Right atrium auricular region (tissue), 2 donors: ENCODE measurements around the gene TNS4. TPM values are rescaled to one million over a fixed set of nuclear protein-coding genes. Genes with fewer than 3 reads are reported as not detected.

Experiments
- DNase-seq: peaks from one replicate; pipeline ENCODE4 v3.0.0-alpha.2; 2019; ENCODE audit warnings: low spot score
- H3K27ac ChIP-seq, 2 donors: fragments of 200-600 bp; sonication (generic); 1 replicate in 1 of 2; 2 replicates in 1 of 2; pipeline ENCODE4 v1.5.1; 2016 to 2019
- H3K27me3 ChIP-seq, 2 donors: fragments of 200-600 bp; sonication (generic); one replicate each; pipeline versions ENCODE4 v1.5.1 to v1.6.0; 2017 to 2019
- H3K36me3 ChIP-seq: fragments of 200-600 bp; sonication (generic); one replicate; pipeline ENCODE4 v1.5.1; 2016
- H3K4me1 ChIP-seq, 2 donors: fragments of 200-600 bp; sonication (generic); one replicate each; pipeline versions ENCODE4 v1.5.1 to v1.6.0; 2017 to 2019
- H3K4me3 ChIP-seq, 2 donors: fragments of 200-600 bp; sonication (generic); 1 replicate in 1 of 2; 2 replicates in 1 of 2; pipeline ENCODE4 v1.5.1; 2017 to 2019; ENCODE audit warnings: mild to moderate bottlenecking in 1 of 2, moderate library complexity in 1 of 2
- H3K9me3 ChIP-seq, 2 donors: fragments of 200-600 bp; sonication (generic); one replicate each; pipeline ENCODE4 v1.5.1; 2019
- total RNA-seq, 2 donors: library from RNA; depleted of rRNA; stranded (reverse); fragments of >200 nt; gene quantifications; one replicate each; pipeline ENCODE4 v1.1.0, GENCODE V29; 2016
- TF ChIP-seq, protein P1 (sequence below), 2 donors: fragments of 200-600 bp; sonication (generic); IDR thresholded peaks; one replicate each; pipeline ENCODE4 v1.5.1; 2019; ENCODE audit warnings: antibody characterized with exemption in 2 of 2

The TNS4 gene
- total RNA-seq, 2 donors from 2014 or later = not detected

DNA sequence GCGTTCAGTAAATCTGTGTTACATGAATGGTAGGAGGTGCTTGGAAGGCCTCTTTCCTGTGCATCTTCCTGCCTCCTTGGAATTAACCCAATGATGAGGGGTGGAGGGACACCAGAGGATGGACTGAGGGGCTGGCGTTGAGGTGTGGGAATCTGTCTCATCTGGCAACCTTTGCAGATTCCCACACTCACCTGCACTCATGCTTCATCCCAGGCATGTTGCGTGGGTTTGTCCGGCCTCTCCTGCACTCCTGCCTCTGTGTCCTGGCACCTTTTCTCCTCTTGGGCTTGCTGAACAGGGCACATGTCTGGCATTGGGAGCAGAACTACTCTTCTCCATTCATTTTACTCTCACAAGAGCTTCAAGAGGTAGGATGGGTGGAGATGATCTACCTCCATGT, 61.3 kb downstream of the TNS4 start:
- H3K36me3 ChIP-seq = no peaks in the 10 kb centered on the region
- no peak for DNase-seq
- H3K4me3 ChIP-seq = no peak overlapping the region
- H3K4me1 ChIP-seq = peaks cover 0 to 25% of the 10 kb centered on the region in 2 donors
- H3K27me3 ChIP-seq = no peaks in the 10 kb centered on the region
- no peaks in the 10 kb centered on the region for H3K9me3 ChIP-seq
- TF ChIP-seq, protein P1, sequence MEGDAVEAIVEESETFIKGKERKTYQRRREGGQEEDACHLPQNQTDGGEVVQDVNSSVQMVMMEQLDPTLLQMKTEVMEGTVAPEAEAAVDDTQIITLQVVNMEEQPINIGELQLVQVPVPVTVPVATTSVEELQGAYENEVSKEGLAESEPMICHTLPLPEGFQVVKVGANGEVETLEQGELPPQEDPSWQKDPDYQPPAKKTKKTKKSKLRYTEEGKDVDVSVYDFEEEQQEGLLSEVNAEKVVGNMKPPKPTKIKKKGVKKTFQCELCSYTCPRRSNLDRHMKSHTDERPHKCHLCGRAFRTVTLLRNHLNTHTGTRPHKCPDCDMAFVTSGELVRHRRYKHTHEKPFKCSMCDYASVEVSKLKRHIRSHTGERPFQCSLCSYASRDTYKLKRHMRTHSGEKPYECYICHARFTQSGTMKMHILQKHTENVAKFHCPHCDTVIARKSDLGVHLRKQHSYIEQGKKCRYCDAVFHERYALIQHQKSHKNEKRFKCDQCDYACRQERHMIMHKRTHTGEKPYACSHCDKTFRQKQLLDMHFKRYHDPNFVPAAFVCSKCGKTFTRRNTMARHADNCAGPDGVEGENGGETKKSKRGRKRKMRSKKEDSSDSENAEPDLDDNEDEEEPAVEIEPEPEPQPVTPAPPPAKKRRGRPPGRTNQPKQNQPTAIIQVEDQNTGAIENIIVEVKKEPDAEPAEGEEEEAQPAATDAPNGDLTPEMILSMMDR (IDR thresholded peaks at IDR 0.05) = no peak
- H3K27ac ChIP-seq = no peak overlapping the region

DNA sequence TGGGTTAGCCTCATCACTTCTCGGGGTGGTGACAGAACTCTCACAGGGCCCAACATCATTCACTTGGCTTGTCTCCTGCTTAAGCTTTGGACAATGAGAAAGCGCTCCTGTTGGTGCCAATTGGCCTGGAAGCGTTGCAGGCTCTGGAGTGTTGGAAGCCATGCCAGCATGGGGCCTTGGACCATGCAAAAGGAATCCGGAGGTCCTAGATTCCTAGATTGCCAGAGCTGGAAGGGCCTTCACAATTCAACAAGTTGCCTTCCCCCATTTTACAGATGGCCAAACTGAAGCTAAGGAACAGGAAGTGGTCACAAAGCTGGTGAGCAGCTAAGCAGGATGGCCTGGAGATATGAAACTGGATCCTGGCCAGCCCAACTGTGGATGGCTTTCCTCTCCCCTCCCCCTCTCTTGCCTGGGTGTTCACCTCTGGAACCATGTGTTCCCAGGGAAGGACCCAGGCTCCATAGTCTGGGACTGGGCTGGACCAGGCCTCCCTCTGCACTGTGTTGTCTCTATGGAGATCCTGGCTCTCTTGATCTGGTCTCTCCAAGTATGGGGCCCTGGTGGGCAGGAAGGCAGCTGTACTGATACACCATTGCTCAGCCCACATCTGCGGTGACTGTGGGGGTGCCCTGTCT, 64.2 kb downstream of the TNS4 start:
- Histone ChIP-seq H3K4me3 (no peak overlapping the region), H3K36me3 (no peaks in the 10 kb centered on the region), H3K27me3 (no peaks in the 10 kb centered on the region), H3K27ac (no peak overlapping the region), H3K4me1 (peaks cover 0 to 32% of the 10 kb centered on the region in 2 donors), H3K9me3 (no peaks in the 10 kb centered on the region)
- TF ChIP-seq, protein P1 (IDR thresholded peaks at IDR 0.05) = no peak
- DNase-seq = no peak

DNA sequence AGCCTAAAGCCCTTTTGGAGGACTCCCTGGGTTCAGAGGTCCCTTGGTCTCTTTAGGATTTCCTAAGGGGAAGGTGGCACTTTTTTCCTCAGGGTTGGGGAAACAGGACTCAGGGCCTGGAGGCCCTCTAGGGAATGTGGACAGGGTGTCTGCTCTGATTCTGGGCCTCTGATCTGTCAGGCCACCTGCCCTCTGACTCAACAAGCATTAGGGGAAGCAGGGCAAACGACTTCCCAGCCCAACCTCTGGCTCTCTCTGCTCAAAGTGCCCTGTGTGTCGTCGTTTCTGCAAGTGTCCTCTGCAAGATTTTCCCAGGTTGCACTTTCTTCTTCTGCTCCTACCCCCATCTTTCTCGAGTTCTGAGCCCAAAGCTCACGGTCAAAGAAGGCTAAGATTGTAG, 64.8 kb downstream of the TNS4 start:
- Histone ChIP-seq H3K4me1 (peaks cover 0 to 29% of the 10 kb centered on the region in 2 donors), H3K27ac (no peak overlapping the region), H3K27me3 (no peaks in the 10 kb centered on the region), H3K9me3 (no peaks in the 10 kb centered on the region), H3K36me3 (no peaks in the 10 kb centered on the region), H3K4me3 (no peak overlapping the region)
- TF ChIP-seq, protein P1 (IDR thresholded peaks at IDR 0.05) = no peak
- no peak for DNase-seq

DNA sequence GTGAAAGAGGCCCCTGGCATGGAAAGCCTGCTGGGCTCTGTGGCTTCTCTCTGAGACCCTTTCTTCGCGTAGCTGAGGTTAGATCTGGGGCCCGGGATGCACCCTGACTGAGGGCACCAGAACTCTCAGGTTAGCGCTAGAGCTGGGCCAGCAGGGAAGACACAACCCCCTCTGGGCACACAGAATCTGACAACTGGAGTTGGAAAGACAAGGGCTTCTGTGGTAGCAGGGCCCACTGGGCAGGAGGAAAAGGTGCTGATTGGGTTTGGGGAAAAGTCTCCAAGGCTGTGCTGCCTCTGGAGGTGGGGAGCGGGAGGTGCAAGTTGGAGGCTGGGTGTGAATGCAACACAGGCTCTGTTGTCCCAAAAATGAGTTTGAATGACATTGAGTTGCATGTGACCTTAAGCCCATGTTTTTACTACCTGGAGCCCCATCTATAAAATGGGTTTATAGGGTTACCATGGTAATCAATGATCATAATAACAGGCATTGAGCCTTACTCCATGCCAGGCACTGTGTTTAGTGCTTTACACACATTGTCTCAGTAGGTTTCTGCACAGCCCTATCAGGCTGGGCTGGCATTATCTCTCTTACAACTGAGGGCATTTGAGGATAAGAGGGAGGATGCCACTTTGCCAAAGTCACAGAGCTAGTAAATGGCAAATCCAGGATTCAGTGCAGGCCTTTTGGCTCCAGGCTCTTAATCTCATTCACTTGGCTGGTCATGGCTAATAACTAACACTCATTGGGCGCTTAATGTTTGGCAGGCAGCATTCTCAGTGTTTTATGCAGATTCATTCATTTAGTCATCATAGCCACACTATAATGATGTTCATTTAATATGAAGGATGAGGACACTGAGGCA, 67.6 kb downstream of the TNS4 start:
- no peaks in the 10 kb centered on the region for H3K27me3 ChIP-seq
- H3K9me3 ChIP-seq = no peaks in the 10 kb centered on the region
- H3K27ac ChIP-seq = peak overlapping the region; percentile 5 to 29
- TF ChIP-seq, protein P1 (IDR thresholded peaks at IDR 0.05) = peak; percentile 17 to 57
- no peak for DNase-seq
- H3K36me3 ChIP-seq = no peaks in the 10 kb centered on the region
- H3K4me3 ChIP-seq = no peak overlapping the region
- peaks cover 0 to 29% of the 10 kb centered on the region in 2 donors for H3K4me1 ChIP-seq

DNA sequence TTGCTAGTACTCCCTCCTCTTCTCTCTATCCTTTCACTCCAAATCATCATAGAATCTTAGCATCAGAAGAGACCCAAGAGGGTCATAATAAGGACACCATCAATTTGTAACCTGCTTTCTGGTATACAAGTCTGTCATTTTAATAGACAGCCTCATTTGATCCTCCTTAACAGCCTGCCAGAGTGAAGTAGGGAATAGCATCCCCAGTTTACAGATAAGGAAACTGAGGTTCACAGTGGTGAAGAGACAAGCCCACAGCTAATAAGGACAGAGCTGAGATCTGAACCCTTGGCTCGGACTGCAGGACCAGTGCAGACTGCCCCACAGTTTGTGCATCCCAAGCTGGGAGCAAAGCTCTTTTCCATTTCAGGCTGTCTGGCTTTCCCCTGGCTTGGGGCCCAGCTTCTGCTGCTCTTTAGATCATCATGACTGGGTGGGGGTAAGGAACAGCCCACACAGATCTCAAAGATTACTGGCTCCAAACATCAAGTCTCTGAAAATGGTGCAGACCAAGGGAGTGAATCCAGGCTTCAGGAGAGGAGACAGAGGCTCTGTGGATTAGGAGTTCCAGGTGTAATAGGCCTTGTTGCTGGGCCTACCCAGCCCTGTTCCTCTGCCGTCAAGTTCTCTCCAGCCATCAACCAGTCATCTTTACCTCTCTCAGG, 68.4 kb downstream of the TNS4 start:
- DNase-seq = no peak

More for the DNA sequence above, 68.4 kb downstream of the TNS4 start:
- TF ChIP-seq, protein P1 (IDR thresholded peaks at IDR 0.05) = no peak
- Histone ChIP-seq H3K4me1 (peaks cover 0 to 29% of the 10 kb centered on the region in 2 donors), H3K27ac (peak overlapping the region; percentile 5 to 29), H3K9me3 (no peaks in the 10 kb centered on the region), H3K27me3 (no peaks in the 10 kb centered on the region), H3K36me3 (no peaks in the 10 kb centered on the region), H3K4me3 (no peak overlapping the region)
